Gastrocnemius medialis (tissue), 4 donors: ENCODE data around the gene GHRH.

Experiments used
- POLR2A ChIP-seq, 2 donors: fragments of 450-650 bp; IDR thresholded peaks; one replicate each; pipeline ENCODE4 v1.6.1; 2017; ENCODE audit warnings: antibody characterized with exemption in 2 of 2, mild to moderate bottlenecking in 2 of 2, moderate library complexity in 2 of 2
- TF ChIP-seq, protein P1 (sequence below), 5 experiments: fragments of 450-650 bp in 3 of 5; fragments of 200-600 bp in 2 of 5; sonication (generic) in 2 of 5; IDR thresholded peaks in 4 of 5; conservative IDR thresholded peaks in 1 of 5; 1 replicate in 4 of 5; 2 replicates in 1 of 5; pipeline ENCODE4 v1.5.1; 2016 to 2019; ENCODE audit warnings: antibody characterized with exemption in 5 of 5, mild to moderate bottlenecking in 3 of 5, moderate library complexity in 3 of 5

DNA sequence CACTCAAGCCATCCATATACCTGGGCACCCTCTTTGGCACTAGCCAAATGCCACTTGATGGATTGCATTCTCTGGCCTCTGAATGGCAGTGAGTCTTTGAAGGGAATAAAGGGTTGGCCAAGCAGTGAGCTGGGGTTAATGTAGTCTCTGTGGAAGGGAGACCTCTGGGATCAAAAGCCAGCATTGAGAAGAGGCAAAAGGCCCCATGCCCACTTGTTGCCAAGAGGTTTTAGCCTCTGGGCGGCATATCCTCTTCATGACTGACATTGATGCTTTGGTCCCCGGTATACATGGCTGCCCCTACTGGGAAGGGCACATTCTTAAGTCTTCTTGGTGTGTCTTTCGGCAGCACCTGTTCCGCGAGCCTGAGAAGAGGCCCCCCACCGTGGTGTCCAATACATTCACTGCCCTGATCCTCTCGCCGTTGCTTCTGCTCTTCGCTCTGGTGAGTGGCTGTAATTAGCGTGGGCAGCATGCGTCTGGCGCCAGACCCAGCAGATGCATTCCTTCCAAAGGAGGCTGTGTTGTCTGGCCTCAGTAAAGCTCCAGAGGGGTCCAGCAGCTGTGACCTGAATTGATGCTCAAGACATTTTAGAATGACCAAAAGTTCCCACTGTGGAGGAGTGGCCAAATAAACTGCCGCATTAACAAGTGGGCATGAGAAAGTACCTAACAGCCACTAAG lies 29.5 kb downstream of the GHRH start:
- TF ChIP-seq POLR2A (IDR thresholded peaks at IDR 0.05): no peak
- TF ChIP-seq, protein P1, sequence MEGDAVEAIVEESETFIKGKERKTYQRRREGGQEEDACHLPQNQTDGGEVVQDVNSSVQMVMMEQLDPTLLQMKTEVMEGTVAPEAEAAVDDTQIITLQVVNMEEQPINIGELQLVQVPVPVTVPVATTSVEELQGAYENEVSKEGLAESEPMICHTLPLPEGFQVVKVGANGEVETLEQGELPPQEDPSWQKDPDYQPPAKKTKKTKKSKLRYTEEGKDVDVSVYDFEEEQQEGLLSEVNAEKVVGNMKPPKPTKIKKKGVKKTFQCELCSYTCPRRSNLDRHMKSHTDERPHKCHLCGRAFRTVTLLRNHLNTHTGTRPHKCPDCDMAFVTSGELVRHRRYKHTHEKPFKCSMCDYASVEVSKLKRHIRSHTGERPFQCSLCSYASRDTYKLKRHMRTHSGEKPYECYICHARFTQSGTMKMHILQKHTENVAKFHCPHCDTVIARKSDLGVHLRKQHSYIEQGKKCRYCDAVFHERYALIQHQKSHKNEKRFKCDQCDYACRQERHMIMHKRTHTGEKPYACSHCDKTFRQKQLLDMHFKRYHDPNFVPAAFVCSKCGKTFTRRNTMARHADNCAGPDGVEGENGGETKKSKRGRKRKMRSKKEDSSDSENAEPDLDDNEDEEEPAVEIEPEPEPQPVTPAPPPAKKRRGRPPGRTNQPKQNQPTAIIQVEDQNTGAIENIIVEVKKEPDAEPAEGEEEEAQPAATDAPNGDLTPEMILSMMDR (IDR thresholded peaks at IDR 0.05 in 4 of 5, conservative IDR thresholded peaks at IDR 0.05 in 1 of 5): no peak
